RPMI8226 (cell line): Measurements from ENCODE around the gene PMS1.
"Not testable (repeated sequence)": the region's sequence is repeated elsewhere in the genome, so short reads cannot be mapped to it uniquely, and the experiment has no call there.

Experiments
- DNase-seq: peaks from one replicate; pipeline ENCODE4 v3.0.0-alpha.2; 2015

The PMS1 gene

DNA sequence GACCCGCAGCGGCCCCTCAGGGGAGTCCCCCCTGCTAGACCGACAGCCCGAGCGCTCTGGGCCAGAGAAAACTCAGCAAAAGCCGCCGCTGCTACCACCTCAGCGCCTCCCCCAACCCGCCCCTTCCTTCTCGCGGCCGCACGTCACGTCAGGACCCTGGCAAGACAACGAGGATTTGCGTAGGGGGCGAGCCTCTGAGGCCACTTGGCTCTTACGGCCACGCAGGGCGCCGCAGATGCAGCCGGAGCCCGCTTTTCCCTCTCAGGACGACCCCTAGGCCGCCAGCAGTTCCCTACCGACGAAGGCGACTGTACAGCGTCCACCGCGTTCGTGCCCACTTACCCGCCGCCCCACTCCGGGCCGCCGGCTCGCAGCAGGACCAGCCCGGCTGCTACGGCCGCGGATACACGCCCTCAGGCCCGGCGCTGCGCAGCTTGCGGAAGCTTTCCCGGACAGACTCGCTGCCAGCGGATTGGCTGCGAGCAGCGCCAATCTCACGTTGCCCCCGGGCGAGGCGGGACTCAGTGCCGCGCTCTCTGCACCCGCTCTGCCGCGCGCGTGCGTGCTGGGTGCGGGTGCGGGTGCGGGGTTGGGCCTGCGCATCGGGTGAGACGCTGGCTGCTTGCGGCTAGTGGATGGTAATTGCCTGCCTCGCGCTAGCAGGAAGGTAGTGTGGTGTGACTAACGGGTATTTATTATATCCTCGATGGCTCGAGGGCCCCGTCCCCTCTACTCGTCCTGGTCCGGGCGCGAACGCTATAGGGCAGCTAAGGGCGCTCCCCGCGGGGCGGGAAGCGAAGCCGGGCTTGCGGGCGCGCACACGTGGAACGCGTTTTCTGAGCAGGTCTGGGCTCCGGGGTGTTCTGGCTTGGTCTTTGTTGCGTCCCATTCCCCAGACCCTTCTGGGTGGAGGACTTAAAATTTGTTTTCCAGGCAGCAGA lies at the start of gene PMS1, which contains the start of gene ORMDL1:
Gene PMS1, plus strand, starts transcription at position 524 of the 941 bp plus-strand sequence. CDS start 7,360 bp downstream, outside the sequence.
Gene ORMDL1, minus strand, starts transcription at position 413 of the 941 bp plus-strand sequence. CDS start 1,744 bp downstream, outside the sequence.
- peak; percentile 97 for DNase-seq

DNA sequence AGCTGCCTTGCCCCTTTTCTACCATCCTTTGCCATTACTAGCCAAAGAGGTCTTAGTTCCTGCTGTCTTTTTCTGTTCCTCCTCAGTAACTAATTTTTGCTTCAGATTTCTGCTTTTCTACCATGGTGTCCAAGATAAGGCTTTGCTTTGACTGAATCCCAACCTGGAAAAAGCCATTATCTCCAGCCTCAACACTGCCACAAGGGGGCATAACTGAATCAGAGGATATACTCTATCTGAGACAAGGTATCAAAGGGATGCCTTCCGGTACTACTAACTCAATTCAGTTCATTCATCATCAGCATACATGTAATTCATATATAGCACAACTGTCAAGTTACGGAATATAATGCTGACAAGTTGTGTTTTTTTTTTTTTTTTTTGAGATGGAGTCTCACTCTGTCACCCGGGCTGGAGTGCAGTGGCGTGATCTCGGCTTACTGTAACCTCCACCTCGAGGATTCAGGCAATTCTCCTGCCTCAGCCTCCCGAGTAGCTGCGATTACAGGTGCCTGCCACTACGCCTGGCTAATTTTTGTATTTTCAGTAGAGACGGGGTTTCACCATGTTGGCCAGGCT lies 33.1 kb upstream of the PMS1 start:
- DNase-seq, result peak; percentile 51

DNA sequence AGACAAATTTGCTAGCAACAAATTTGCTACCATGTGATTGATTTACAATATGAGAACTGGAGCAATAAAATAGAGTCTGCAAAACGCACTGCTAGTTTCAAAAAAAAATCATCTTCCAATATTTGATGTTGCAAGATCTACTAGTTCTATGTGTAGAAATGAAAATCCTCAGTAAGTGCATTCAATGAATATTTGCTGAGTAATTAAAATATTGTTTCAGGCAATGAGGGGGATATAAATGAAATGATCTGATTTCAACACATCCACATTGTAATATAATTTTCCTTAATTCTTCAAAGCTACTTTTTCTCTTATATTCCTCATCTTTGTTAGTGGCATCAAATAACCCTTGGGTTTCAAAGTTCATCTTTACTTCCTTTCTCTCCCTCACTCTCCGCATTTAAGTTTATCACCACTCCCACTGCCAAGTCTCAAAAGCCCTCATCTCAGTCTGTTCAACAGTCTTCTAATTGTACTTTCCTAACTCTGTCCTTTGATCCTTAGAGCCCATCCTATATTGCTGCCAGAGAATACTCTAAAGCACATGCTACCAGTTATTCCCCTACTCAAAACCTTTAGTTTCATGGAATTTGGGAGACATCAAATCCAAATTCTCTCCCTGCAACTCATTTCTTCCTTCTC lies 27.8 kb upstream of the PMS1 start:
- no peak for DNase-seq

DNA sequence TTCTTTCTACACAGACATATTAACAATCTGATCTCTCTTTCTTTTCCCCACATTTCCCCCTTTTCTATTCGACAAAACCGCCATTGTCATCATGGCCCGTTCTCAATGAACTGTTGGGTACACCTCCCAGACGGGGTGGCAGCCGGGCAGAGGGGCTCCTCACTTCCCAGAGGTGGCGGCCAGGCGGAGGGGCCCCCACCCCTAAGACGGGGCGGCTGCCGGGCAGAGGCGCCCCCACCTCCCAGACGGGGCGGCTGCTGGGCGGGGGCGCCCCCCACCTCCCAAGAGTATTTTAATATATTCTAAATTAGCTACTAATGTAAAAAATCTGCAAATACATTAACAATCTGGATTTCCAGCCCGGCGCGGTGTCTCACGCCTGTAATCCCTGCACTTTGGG lies 24.1 kb upstream of the PMS1 start:
- not testable (repeated sequence) for DNase-seq

DNA sequence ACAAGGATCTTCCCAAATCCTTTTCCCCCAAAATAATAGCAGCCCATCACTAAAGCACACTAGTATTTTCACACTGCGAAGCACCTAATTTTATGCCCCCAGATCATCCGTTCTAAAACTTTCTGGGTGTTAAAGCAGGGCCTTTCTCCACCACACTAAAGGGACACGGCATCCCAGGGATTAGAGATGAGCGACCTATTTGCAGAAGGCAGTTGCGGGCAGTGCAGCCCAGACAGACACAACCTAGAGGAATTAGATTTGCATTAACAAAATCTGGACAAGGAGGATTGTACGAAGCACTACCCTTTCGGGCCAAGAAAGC lies 22.1 kb upstream of the PMS1 start:
- DNase-seq, result no peak

DNA sequence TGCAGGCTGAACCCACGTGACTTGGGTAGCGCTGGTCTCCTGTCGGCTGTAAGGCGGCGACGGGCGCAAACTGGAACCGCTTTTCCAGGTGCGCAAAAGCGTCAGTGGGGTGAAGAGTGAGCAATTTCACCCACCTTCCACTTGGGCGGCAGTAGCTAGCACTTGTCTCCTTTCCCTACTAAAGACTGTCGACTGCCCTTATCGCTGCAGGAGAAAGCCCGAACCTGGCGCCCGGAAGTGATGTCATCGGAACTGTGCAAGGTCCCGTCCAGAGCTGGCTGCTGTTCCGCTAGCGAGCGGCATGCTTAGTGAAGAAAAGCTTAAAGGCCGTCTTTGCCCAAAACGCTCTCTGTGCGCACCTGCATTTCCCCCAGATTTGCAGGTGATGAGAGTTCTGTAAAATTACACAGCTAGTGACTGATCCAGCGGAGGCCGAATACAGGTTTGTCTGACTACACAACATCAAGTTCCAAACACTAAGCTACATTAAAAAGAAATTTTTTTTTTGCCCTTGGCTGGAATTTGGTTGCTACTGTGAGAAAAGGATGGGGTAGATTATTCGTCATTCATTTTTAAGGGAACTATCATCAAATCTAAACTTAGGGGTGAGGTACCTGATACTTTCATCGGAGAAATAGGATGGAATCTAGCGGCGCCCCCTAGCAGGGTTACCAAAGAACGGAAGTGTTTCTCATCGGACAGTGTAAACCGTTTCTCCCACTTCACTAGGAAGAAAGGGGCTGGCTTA lies 21.5 kb upstream of the PMS1 start, which contains the start of gene OSGEPL1:
Gene OSGEPL1, minus strand, starts transcription at position 242 of the 748 bp plus-strand sequence. CDS start 1,152 bp downstream, outside the sequence.
- DNase-seq, result peak; percentile 97

DNA sequence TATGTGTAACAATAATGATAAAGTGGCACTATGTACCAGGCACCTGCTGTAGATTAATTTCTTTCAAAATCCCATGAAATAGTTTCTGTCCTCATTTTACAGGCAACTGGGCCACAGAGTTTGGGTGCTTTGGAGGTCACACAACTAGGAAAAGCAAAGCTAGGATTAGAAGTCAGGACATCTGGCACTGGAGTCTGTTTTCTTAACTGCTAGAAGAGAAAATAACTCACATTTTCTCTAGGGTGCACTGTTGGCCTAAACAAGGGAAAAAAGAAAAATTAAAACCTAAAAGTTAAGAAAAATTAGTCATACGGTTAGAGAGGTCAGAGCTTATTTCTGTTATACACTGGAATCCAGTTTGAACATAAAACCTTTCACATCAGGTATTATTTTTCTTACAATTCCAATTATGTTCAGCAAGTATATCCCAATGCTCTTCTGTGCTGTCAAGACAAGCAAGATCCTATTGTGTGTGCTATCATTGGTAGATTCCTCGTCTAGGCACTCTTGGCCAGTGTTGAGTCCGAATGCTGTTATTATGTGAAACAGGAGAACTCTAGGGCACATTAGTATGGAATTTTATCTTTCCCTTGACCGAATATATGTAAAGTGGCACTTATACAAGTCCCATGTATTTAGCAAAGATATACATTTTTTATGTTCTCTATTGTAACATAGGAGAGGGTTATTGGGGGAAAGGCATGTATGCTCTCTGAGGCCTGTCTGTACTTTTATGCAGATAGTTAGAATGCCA lies 20.2 kb upstream of the PMS1 start:
- no peak for DNase-seq

DNA sequence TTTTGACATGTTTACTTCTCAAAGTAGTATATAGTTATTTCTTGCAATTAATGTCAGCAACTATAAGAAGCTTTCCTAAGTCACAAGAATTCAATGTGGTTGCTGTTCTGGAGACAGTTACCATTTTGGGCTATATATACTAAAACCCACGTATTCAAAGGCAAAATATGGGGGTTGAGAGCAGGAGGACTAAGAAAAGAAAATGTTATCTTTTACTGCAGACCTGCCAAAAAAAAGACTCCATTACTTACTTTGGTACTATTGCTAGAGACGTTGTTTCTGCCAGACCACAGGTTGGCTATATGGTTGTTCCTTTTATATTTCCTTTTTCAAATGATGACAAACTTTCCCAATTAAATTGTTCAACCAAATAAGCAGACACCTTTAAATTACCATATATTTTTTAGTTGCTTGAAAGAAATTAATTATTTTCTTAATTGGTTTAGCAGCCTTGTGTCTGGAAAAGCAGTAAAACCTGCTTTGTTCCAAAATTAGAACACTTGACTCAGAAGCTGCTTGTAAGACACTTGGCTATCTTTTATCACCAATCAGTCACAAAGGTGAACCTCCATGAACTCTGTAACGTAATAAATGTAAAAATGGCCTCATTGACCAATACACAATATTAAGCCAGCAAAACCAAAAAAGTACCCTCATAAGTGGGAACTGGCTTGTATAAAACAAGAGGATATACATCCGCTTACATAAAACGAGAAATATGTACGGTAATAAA lies 13.5 kb upstream of the PMS1 start:
- no peak for DNase-seq

DNA sequence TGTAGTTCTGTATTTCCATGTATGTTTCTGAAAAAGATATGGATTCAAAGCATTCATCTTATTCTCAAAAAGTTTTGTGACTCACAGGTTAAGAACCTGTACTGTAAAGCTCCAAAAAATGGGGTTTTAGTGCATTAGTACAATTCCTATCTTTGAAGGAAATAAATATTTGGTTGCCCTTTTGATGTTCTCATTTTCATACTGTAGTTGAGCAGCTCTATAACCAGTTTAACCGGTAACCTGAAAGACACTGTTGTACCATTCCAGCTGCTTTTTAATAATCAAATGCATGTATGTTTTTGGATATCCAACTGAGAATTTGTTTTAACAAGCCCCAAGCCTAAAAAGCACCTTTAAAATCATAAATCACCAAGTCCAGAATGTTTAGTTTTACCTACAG lies 12.0 kb upstream of the PMS1 start:
- DNase-seq, result no peak

DNA sequence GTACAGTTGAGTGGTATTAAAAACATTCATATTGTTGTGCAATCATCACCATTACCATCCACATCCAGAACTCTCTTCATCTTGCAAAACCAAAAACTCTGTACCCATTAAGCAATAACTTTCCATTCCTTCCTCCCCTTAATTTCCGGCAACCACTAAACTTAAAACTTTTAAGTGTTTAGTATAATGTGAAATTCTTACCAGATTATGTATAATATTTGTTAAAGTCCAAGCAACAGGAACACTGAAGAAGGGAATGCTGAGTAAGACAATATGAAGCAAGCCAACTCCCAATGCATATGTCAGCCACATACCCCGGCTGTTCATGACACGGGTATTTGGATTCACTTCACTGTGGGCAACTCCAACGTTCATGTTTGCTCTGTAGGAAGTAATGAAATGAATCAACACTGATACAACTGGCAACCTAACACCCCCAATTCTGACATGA lies 2.0 kb upstream of the PMS1 start:
- DNase-seq, result peak; percentile 8

DNA sequence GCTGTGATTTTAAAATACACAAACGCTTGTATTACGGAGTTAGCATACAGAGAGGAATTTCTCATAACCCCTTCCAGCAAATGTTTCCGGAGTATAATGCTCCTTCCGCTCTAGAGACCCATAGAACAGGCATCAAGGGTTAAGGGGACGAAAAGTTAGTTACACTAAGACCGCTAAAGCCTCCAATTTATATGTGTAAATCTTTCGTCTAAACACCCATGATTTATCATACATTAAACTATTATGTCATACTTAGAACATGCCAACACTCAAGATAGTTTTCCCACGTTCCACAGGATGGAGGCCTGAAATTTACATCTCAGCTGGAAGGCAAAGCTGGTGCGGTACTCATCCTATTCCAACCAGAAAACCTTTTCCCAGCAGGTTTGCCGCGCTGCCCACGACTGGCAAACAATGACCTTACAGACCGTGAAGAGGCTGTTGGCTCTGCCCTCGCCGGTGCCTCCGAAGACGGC lies 761 bp upstream of the PMS1 start:
- DNase-seq, result peak; percentile 42

DNA sequence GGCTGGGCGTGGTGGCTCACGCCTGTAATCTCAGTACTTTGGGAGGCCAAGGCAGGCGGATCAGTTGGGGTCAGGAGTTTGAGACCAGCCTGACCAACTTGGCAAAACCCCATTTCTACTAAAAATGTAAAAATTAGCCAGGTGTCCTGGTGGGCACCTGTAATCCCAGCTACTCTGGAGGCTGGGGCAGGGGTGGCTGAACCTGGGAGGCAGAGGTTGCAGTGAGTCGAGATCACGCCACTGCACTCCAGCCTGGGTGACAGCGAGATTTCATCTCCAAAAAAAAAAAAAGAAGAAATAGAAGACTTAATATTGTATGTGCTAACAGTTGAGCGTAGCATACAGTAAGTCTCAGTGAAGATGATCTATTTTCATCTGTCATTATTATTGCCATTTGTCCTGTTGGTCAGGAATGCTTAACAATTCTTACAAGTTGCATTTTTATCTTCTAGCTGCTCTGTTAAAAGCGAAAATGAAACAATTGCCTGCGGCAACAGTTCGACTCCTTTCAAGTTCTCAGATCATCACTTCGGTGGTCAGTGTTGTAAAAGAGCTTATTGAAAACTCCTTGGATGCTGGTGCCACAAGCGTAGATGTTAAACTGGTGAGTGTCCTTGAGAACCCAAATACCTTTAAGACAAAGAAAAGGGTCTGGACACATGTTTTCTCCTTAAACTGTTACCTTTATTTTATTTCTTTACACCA lies 7.2 kb downstream of the PMS1 start:
- DNase-seq, result no peak

DNA sequence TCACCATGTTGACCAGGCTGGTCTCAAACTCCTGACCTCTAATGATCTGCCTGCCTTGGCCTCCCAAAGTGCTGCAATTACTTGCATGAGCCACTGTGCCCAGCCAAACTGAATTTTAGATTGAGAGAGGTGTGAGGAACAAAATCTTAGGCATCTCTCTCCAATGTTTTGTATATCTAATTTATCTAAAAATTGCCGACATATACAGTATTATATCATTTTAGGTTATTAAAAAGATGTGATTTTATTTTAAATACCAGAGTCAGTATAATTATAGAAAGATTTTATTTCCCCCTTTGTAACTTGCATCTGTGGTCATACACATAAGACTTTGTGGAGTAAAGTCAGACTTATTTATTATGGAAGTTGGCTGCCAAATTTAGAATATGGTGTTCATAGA lies 10.1 kb downstream of the PMS1 start:
- DNase-seq, result no peak

DNA sequence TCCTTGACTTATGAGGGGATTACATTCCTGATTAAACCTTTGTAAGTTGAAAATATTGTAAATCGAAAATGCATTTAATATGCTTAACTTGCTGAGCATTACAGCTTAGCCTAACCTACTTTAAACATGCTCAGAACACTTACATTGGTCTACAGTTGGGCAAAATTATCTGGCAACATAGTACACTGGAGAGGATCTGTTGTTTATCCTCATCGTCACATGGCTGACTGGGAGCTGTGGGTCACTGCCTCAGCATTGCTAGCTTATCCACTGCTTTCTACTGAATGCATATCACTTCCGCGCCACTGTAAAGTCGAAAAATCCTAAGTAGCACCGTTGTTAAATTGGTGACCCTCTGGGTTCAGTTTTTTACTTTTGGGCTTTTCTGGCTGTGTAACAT lies 13.7 kb downstream of the PMS1 start:
- DNase-seq, result no peak

DNA sequence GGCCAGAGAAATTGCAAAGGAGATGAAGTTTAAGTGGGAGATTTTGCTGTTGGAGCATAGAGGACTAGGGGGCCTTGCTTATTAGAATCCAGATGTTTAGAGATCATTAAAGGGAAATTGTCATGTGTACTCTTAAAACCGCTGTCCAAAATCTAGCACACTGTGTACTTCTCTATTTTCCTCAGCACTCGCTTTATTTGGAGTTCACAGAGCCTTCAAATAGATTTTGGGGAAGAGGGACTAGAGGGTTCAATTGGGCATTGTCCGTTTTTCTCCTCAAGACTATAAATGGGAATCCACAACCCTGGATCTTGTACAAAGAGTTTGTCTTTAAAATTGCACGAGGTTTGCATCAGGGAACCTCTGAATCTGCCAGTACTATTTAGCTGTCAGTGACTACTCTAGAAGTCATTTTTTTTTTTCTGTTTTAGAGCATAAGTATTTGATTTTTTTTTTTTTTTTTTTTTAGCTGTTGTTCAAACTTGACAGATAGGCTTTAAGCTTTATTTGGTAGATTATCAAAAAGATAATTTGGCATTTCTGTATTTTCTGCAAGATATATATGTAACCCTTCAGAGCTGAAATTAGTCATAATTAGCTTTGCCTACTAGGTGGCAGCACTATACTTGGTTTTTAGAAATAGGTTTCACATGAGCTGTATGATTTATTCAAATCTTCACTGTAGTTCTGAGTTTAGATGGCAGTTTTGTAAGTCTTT lies 14.2 kb downstream of the PMS1 start:
- peak; percentile 25 for DNase-seq

DNA sequence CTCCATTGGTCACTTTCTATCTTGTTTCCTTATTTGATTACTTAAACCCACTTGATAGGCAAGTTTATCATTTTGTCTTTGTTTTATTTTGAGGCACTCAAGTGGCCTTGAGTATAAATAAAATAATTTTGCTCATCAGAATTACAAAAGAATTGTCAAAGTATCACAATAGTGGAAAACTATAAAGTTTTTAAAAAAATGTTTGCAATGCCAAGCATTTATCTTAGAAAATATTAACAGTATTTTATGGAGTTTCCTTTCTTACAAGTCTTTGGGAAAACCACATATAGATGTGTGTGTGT lies 14.7 kb downstream of the PMS1 start:
- DNase-seq, result no peak

DNA sequence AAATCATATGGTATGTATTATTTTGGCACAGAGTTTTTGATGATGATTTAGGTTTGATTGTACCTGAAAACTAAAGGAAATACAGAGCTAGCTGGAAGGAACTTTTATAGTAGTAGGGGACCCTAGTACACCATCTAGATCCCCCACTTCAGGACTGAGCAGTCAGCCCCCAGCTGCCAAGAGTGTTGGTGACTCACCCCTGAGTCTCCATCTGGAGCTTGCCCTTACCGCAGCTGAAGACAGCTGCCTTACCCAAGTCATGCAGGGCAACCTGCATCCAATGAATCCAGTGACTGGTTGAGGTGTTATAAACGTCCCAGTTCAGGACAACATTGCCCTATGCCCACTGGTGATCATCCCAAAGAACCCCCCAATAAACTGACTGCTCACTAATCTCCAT lies 15.3 kb downstream of the PMS1 start:
- DNase-seq, result no peak

DNA sequence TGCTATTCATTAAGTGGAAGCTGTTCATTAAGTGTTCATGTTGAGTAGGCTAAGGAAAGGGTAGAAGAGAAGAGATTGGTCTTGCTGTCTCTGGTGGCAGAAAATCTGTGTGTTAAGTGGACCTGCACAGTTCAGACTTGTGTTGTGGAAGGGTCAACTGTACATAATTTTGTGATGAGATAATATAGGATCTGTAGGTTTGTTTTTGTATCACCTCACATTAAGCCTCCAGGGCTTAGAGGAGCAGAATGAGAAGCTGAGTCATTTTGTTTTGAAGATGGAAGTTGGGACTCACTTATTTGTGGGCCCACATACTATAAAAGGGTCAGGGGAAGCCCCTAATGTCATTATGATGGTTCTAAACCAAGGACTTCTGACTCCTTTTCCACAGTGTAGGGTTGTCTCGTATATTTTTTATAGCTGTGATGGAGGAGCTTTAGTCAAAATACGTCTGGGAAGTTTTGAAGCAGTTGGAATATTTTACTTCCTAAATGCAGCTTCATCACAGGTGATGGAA lies 18.2 kb downstream of the PMS1 start:
- DNase-seq, result no peak

DNA sequence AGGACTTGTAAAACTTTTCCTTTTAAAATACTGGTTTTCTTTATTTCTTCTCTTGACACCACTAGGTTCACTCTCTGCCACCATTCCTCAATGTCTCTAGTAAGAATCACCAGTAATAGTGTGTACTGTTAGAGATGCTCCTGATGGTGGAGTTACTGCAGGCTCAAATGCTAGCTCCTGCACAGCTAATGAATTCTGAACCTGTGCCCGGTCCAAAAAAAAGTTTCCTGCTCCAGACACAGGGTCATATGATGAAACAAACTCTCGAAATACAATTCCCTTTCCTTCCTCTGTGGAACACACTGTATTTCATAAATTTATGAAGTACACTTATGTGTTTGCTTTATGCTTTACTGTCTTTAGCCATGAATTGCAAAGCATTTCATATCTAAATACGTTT lies 19.2 kb downstream of the PMS1 start:
- DNase-seq, result no peak
